ENCODE results near the gene SCIN.
"Not testable (repeated sequence)": the region's sequence is repeated elsewhere in the genome, so short reads cannot be mapped to it uniquely, and the experiment has no call there.

Gene SCIN

DNA sequence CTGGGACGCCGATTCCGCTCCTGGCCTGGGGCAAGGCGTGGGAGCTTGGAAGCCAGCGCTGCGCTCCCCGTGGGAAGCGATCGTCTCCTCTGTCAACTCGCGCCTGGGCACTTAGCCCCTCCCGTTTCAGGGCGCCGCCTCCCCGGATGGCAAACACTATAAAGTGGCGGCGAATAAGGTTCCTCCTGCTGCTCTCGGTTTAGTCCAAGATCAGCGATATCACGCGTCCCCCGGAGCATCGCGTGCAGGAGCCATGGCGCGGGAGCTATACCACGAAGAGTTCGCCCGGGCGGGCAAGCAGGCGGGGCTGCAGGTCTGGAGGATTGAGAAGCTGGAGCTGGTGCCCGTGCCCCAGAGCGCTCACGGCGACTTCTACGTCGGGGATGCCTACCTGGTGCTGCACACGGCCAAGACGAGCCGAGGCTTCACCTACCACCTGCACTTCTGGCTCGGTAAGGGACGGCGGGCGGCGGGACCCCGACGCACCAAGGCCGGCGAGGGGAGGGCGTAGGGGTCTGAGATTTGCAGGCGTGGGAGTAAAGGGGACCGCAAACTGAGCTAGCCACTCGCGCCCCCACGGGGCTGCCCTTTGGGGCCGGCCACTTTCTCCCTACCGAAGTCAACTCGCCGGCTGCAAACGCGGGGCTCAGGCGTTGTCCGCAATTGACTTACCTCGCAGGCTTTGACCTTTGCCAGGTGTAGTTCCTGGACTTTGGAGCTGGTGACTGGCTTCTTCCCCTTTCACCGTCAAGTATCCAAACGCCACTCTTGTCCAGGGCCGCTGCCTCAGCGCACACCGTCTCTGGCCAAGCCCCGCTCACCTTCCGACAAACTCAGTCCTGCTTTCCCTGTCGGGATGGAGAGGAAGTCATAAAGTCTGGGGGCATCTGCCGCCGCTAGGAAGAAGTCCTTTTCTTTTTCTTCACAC lies at the start of gene SCIN:
TSS of gene SCIN (plus strand) at position 187 of the 928 bp plus-strand sequence. CDS start at position 254, 67 bp downstream.
- DNase-seq (ENCODE audit: low read depth): no peak

DNA sequence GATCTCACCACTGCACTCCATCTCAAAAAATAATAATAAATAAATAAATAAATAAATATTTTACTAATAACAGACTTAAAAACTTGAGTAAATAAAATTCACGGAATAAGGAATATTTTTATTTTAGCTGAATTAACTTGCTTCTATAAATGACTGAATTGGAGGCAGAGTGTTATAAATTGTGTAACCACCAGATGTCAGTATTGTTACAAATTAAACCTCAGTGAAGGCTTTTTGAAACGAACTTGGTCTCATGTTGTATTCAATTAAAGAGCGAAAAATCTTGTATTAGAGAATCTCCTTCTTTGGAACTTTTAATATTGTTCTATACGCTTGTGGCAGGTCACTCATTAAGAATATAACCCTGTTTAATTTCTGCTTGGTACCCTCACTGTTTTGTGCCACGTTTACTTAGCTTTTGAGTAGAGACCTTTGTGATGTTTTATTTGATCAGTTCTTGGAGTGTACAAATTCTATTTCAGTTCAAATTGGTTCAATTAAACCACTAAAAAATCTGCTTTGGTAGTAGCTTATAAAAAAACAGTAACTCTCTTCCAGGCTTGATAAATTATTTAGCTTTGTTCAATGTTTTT lies 45.6 kb upstream of the SCIN start:
- peak; percentile 54 for DNase-seq (ENCODE audit: low read depth)

DNA sequence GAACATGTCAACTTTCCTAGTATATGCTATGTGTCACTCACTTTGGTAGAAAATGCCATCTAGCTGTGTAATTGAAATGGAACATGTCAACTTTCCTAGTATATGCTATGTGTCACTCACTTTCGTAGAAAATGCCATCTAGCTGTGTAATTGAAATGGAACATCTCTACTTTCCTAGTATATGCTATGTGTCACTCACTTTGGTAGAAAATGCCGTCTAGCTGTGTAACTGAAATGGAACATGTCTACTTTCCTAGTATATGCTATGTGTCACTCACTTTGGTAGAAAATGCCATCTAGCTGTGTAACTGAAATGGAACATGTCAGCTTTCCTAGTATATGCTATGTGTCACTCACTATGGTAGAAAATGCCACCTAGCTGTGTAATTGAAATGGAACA lies 43.8 kb upstream of the SCIN start:
- not testable (repeated sequence) for DNase-seq (ENCODE audit: low read depth)

DNA sequence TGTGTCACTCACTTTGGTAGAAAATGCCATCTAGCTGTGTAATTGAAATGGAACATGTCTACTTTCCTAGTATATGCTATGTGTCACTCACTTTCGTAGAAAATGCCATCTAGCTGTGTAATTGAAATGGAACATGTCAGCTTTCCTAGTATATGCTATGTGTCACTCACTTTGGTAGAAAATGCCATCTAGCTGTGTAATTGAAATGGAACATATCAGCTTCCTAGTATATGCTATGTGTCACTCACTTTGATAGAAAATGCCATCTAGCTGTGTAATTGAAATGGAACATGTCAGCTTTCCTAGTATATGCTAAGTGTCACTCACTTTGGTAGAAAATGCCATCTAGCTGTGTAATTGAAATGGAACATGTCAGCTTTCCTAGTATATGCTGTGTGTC lies 42.9 kb upstream of the SCIN start:
- not testable (repeated sequence) for DNase-seq (ENCODE audit: low read depth)

DNA sequence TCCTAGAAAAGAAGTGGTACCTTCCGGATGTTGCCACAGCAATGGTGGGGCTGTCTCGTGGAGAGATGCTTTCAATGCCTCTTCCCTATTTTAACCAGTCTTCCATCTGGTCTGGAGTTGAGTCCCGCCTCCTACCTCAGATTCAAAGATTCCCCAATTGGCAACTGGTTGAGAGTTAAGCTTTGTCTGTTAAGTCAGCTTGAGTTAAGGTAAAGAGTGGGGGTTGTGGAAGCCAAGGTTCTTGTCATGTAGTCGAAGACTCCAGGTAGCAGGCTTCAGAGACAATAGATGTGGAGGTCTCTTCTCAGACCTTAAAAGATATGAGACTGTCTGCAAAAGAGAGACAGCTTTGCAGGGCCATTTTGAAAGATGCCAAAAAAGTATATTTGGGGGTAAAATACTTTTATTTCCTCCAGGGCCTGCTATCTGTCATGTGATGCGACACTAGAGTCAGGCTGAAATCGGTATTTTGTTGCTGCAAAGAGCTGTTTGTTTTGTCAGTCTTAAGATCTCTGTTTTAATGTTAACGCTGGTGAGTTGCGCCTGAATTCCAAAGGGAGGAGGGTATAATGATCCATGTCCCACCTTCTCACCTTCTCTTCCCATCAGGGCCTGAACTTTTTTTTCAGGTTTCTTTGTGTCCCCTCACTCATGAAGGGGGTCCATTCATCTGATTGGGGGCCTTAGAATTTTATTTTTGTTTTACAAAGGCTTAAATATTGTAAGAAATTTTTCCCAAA lies 40.4 kb upstream of the SCIN start:
- DNase-seq (ENCODE audit: low read depth): no peak

DNA sequence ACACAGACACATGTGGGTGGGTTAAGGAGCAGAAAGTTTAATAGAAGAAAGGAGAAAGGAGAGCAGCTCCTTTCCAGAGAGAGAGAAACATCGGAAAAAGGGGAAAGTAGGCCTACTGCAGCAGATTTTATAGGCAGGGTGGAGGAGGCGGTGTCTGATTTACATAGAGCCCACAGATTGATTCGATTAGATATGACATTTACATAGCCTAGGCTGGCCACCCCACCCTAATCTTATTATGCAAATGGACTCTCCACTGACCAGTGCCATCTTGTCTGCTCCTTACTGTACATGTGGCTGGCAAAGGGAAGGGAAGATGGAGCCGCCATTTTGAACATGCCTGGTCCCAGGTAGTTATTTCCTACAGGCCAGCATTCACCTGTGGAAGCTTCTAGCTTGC lies 38.7 kb upstream of the SCIN start:
- DNase-seq (ENCODE audit: low read depth): no peak

DNA sequence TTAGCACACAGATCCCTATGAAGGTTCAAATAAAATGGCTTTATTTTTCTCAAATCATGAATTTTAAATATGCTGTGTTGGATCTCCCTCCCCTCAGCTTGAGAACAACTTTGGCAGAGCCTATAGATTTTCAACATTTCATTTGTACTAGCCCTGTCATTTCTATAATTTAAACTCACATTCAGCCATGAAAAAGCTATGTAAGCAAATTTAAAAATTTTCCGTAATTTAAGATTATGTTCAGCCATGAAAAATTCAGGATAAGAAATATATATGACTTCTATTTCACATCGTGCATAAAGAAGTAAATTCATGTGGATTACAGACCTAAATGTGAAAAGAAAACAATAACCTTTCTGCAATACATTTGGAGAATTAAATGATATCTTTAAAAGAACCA lies 36.5 kb upstream of the SCIN start:
- no peak for DNase-seq (ENCODE audit: low read depth)

DNA sequence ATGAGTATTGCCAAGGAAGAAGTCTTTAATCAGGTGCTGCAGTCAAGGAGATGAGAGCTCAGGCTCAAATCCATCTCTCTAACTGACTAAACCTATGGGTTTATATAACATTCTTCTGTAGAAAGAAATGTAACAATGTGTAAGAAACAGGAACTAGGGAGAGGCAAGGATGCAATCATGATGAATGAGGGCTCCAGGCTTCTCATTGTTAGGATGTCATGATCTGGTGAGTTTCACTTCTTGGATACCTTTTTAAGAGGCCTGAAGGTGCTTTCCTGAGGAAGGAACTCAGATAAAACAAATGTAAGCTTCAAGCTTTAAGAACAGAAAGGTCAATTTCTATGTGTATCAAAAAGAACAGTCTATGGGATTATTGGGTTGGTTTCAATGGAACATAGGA lies 30.8 kb upstream of the SCIN start:
- DNase-seq (ENCODE audit: low read depth): no peak

DNA sequence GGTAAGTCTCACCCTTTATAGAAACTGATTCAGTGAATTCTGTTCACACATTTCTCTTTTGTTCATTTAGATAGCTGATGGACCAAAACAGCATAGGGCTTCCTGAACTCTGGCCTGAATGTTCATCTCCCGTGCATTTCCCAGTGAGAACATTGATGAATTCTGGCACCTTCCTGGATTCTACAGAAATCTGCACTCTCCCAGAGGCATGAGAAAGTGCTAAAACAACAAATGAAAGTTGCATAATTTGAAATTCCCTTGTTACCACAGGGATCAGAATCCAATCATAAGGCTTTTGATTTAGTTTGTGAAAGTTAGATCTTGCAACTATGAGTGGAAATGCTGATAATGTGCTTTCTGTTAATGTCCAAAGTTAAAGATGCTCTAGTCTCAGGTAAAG lies 29.7 kb upstream of the SCIN start:
- peak; percentile 10 for DNase-seq (ENCODE audit: low read depth)

DNA sequence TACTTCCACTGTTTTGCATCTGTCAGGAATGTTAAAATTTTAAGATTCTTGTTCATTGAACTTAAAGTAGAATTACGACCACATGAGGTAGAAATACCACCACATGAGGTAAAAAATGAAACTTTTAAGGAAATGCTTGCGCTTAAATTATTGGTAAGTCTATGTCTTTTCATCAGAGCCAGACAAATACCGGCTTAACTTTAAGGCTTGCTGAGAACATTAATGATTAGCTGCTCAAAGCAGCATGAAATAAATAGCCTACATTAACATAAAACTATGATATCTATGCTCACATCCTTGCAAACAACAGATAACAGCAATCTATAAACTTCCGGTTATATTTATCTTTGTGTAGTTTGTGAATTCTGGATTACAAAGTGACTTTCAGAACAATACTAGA lies 26.9 kb upstream of the SCIN start:
- no peak for DNase-seq (ENCODE audit: low read depth)

DNA sequence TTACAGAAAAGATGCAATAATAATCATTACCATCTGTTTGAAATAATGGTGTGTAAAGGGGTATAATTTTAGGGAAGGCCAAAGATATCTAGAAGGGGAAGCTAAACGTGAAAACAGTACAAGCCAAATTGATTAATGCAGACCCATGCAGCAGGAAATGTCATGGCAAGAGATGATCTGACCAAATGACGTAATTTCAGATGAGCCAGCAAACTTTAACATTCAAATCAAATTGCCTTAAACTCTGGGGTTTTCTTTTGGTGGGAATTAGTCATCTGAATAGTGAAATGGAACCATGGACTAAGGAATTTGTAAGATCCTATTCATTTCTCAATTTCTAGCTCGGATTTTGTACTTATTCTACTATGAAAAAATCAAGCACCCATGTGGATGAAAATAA lies 21.4 kb upstream of the SCIN start:
- peak; percentile 53 for DNase-seq (ENCODE audit: low read depth)

DNA sequence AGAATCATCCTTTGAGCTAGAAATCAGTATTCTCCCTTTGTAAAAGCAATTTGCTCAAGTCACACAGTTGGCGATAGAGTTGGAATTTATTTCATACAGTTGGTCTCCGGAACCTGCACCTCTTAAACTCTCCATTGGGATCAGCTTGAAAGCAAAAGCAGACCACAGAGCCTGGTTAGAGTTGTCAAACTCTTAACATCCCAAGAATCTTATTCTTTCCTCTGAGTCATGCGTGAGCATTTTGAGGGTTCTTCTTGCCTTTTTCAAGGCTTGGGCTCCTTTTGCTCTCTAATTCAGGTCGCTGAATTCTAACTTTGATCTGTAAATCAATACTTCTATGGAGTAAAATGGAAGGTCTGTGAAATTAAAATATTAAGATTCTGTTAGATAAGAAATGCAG lies 19.6 kb upstream of the SCIN start:
- DNase-seq (ENCODE audit: low read depth): no peak

DNA sequence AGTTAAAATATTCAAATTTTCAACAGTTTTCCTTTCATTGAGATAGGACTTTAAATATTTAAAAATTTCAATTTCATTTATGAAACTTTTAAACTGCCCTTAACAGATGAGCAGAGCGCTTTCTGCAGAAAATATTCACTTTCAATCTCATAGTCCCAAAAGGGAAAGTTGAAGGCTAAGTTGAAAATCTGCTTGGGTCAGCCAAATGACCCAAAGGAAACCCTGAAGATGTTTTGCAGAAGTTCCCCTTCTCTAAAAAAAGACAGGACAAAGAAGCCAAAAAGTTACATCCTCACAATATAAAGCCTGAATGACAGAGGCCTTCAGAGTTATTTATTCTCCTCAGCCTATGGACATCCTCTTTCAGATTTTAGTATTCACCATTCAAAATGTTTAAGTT lies 17.6 kb upstream of the SCIN start:
- DNase-seq (ENCODE audit: low read depth): no peak

DNA sequence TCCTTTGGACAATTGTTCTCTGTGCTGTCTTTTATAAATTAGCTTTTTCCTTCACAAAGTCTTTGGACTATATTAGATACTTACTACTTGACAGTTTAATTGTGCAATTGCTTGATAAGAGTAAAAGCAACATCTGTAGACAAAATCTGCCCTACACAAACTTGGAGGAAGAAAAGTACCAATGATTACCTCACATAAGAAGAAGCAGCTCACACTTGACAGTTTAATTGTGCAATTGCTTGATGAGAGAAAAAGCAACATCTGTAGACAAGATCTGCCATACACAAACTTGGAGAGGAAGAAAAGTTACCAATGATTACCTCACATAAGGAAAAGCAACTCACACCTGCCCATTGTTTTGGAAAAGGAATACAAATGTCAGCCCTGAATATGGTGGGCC lies 17.1 kb upstream of the SCIN start:
- DNase-seq (ENCODE audit: low read depth): no peak

DNA sequence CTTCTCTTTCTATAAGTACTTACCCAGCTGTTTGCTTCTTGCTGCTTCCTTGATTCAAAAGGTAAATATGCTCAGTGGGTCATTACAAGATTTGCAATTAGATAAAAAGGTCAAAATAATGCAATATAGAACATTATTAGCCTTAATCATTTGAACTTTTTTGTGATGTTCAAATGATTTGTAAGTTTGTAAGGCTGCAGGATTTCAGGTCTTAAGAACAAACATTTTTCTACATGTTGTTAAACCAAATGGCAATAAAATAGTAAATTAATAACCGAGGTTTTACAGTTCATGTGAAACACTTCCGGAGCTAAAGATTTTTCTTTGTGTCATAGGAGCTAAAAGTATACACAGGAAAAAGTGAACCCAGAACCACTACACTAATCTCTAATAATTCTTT lies 16.2 kb upstream of the SCIN start:
- no peak for DNase-seq (ENCODE audit: low read depth)

DNA sequence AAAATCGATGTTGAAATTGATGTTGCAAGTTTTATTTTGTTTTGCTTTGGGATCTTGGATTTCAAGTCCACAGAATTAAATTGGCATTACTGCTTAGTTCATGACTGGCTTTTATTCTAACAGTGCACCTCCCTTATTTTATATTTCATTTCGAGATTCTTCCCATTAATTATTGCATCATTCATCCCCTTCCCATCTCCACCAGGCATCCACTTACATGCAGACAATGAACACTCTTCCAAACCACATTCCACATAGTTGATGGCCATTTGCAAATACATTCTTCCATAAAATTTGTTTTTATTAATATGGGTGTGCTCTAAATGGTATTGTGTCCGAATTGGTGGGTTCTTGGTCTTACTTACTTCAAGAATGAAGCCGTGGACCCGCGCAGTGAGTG lies 15.6 kb upstream of the SCIN start:
- DNase-seq (ENCODE audit: low read depth): no peak

DNA sequence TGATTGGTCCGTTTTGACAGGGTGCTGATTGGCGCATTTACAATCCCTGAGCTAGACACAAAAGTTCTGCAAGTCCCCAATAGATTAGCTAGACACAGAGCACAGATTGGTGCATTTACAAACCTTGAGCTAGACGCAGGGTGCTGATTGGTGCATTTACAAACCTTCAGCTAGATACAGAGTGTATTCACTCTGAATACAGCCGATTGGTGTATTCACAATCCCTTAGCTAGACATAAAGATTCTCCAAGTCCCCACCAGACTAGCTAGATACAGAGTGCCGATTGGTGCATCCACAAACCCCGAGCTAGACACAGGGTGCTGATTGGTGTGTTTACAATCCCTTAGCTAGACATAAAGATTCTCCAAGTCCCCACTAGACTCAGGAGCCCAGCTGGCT lies 14.8 kb upstream of the SCIN start:
- DNase-seq (ENCODE audit: low read depth): not testable (repeated sequence)

DNA sequence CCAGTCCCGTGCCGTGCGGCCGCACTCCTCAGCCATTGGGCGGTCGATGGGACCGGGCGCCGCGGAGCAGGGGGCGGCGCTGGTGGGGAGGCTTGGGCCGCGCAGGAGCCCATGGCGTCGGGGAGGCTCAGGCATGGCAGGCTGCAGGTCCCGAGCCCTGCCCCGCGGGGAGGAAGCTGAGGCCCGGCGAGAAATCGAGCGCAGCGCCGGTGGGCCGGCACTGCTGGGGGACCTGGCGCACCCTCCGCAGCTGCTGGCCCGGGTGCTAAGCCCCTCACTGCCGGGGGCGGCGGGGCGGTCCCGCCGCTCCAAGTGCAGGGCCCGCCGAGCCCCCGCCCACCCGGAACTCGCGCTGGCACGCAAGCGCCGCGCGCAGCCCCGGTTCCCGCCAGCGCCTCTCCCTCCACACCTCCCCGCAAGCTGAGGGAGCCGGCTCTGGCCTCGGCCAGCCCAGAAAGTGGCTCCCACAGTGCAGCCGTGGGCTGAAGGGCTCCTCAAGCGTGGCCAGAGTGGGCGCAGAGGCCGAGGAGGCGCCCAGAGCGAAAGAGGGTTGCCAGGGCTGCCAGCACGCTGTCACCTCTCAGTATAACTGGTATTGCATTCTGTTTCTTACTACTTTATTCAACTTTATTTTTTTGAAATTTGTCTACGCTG lies 14.3 kb upstream of the SCIN start:
- not testable (repeated sequence) for DNase-seq (ENCODE audit: low read depth)

DNA sequence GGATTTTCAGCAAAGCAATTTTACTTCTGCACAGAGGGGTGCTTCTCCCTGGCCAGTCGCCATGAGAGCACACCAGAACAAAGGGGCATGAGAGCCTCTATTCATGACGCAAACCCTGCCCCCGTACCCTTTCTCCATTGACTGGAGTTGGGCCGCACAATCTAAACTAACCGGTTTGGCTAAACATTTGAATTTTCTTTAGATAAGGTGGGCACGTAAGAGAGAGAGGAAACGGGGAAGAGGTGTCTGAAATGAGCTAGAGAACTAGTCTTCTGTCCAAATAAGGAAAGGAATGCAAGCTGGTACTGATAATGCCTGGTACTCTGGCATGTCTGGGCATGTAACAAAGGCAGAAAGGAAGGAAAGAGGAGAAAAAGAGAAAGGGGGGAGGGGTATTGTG lies 13.2 kb upstream of the SCIN start:
- no peak for DNase-seq (ENCODE audit: low read depth)

DNA sequence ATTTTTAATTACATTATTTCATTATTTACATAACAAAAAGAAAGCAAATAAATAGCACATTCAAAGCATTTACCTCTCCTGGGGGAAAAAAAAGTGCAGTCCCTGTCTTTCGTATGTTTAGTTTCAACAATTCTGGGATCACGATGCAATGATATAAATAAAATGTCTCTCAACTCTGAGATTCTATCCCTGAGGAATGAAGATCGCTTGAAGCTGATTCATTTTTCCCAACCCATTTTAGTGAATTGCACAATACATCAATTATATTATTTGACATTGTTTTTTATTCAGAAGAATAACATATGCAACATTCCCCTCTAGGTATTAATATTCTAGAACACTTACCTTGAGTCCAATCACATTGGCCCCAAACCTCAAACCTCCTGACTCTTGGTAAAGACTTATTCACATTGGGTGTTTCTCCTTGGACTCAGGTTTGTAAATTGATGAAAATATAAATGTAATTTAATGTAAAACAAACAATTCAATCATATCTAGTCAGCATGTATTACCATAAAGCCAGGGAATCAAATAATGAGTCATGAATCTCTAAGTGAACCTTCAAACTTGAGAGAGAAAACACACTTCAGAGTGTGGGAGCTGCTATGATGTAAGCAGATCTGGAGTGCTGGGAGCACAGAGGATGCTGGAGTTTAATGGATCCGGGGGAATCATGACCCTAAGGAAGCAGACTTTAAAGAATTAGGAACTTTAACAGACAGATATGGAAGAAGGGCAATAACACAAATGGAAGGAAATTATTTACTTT lies 5.3 kb upstream of the SCIN start:
- DNase-seq (ENCODE audit: low read depth): no peak

DNA sequence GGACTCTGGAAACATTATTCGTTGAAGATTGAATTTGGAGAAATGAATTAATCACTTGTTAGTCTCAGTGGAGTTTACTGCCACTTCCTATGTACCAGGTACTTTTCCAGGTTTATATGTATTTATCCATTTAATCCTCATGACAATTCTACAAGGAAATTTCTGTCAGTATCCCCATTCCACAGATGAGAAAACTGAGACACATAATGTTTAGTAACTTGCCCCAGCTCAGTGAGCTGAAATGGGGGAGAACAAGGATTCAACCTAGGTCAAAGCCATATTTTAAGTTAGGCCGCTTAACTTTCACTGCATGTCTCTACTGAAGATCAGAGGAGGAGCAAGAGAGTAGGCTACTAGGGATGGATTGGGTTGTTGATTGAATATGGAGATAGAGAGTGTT lies 4.6 kb upstream of the SCIN start:
- DNase-seq (ENCODE audit: low read depth): no peak

DNA sequence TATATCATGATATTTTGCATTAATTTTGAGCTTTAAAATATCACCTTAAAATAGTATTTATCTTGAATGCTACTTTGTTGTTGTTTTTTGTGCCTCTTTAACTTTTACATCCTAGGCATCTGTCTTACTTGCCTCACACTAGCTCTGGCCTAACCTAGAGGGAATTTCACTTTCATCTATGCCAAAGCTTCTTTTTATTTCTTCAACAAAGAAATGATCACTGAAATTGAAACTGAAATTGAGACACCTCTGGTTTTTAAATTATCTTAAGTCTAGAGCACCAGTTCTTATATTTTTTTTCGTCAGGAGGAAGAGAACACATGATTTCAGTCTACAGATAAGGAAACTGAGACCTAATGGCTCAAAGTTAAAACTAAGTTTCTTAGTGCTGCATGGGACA lies 3.5 kb upstream of the SCIN start:
- DNase-seq (ENCODE audit: low read depth): no peak

All from fibroblast of gingiva (primary cell).